GM18951 (cell line): ENCODE results near the gene TMEM154.

Source experiments
- POLR2A ChIP-seq: IDR thresholded peaks from 4 replicates; pipeline ENCODE4 v1.6.1; 2011; ENCODE audit warnings: mild to moderate bottlenecking; ENCODE audit not compliant: insufficient read length, insufficient read depth; ENCODE audit errors: extremely low read depth
- in situ Hi-C: fragments of 300-500 bp; cut with MboI; formaldehyde crosslinking; loops from one replicate; pipeline ENCODE4 v1.12.0; 2022; ENCODE audit warnings: low sequenced_read_pairs, mixed read lengths, inconsistent platforms; ENCODE audit not compliant: unreplicated experiment

Gene TMEM154

DNA sequence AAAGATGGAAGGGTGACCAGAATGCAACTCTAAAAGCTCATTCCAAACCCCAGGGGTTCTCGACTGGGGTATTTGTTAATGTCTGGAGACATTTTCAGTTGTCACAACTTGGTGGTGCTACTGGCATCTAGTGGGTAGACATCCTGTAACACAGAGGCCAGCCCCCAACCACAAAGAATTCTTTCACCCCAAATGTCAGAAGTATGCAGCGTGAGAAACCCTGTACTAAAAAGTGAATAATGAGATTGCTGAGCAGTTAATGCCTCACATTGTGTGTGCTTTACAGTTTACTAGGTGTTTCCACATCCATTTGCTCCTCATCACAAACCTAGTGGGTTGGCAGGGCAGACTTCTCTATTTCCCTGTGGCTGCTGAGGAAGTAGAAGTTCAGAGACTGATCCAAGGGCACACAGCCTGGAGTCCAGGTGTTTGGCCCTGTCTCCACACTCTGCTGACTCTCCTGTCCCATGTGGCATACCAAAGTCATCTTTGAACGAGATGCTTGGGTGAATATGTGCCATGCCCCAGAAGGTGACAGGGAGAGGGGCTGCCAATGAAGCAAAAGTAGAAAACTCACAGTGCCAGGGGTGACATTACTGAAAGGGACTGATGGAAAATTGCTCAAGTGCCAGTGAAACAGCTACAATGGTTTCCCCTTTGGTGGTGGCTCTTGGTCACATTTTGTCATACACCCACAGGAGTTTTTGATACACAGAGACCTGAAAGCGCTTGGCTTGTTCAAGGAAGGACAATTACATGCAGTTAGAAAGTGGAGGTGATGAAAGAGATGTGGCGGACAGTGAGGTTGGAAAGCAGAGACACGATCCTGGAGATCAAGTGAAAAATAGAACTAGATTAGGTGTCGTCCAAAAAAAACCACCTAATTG, 10.1 kb upstream of the TMEM154 start:
- in situ Hi-C loops, result no loop called here

DNA sequence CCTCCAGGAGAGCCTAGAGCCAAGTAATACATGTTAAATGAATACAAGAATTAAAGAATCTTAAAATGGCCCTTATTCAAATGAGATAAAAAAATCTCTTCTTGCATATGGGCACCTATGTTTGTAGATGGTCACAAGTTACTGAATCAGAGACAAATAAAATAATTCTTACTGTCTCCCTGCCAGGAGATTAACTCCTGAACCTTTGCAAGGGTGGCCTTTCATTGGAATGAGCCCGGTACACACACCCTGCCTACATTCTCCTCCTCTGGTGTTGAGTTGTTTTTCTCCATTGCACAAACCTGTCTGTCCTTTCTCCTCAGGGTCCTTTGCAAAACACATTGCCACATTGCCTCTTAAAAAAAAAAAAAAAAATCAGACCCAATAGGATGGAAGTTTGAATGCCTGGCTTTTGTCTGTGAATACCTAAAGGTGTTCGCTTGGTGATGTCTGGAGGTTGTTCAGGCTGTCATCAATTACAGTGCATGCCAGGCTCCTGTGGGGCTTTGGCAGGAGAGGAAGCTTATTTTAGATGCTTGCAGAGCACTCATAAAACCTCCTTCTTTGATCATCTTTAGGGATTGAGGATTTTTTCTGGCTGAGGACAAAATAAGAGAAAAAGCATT, 8.3 kb upstream of the TMEM154 start:
- TF ChIP-seq POLR2A, result no peak
- in situ Hi-C loops, result no loop called here

More for the DNA sequence above, 10.1 kb upstream of the TMEM154 start:
- no peak for TF ChIP-seq POLR2A

DNA sequence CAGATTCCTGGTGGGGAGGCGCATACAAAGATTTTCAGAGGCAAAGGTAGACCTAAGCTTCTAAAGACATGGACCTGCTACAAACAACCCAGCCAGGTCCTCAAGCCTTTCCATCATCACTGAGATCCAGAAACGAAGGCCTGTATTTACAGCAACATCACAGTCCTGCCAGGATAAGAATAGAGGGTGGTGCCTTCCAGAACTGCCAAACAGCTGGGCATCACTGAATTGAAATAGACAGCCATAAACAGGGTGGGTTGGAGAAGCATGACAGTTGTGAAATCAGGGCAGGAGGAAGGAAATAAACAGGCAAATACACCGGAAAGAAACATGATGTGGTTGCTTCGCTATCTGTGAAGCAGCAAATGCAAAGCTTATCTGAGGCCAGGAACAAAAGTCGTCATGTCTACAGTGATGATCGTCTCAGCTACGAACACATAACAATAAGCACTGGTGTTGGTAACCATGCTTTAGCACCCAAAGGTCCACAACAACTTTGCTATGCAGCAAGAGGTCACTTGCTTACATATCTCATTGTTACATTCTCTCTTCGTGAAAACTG, 6.7 kb upstream of the TMEM154 start:
- TF ChIP-seq POLR2A, result no peak
- in situ Hi-C loops, result no loop called here

DNA sequence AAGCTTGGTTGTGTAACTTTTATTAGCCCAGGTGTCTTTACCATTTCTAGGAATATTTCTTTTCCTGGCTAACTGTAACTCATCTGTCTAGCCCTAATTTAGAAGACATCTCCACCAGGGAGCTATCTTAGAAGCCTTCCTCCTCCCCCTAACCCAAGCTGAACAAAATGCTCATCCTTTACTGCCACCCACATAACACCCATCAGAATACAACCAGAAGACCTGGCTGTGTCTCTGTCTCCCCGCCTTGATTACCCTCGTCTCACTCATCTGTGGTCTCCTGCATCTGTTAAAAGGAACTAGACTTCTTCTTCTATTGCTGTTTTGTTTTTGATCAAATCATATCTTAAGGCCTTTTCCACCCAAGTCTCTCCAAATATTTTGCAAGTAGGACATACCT, 4.8 kb upstream of the TMEM154 start:
- TF ChIP-seq POLR2A, result no peak
- in situ Hi-C loops, result no loop called here

DNA sequence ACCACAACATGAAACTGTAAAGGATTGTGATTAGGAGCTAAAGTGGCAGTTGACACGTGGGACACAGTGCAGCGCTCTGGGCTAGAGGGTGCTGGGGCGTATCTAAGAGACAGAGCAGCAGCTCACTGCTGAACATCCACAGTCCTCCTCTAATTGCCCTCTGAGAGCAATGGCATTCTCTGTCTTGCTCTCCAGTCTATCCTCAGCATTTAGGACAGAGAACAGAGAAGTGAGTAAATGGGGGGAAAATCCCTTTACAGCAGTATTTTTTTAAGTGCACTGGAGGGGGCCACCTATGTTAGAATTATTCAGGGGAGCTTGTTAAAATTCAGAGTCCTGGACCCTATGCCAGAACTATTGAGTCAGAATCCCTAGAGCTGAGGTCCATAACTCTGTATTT, 4.2 kb upstream of the TMEM154 start:
- TF ChIP-seq POLR2A, result no peak
- in situ Hi-C loops, result no loop called here

DNA sequence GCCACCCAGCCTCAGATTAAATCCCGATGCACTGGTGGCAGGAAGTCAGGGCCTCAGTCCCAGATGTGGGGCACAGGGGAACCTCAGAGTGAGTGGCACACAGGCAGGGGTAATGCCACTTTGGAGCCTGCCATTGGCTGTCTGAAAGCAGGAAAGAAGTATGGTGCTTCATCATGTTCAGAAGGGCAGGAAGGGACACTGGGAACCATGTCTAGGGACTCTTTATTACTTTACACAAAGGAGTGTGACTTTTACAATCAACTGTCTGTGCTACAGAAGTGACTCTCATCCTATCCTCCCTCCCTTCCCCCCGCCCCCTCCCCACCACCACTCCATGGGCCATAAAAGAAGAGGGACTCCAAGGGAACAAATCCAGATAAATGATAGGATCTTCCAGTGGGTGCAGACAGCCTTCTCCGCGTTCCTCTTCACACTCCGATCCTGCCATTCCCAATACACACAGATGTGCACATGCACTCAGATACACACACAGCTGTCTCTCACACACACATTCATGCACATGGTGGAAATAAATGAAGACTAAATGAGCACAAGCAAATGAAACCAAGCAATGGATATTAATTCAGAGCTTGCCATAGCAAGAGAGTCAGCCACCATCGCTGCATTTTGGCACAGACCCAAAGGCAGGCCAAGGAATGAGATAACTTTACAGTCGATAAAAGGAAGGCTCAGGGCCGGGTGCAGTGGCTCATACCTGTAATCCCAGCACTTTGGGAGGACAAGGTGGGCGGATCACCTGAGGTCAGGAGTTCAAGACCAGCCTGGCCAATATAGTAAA, 2.5 kb upstream of the TMEM154 start:
- in situ Hi-C loops, result no loop called here
- TF ChIP-seq POLR2A, result no peak

DNA sequence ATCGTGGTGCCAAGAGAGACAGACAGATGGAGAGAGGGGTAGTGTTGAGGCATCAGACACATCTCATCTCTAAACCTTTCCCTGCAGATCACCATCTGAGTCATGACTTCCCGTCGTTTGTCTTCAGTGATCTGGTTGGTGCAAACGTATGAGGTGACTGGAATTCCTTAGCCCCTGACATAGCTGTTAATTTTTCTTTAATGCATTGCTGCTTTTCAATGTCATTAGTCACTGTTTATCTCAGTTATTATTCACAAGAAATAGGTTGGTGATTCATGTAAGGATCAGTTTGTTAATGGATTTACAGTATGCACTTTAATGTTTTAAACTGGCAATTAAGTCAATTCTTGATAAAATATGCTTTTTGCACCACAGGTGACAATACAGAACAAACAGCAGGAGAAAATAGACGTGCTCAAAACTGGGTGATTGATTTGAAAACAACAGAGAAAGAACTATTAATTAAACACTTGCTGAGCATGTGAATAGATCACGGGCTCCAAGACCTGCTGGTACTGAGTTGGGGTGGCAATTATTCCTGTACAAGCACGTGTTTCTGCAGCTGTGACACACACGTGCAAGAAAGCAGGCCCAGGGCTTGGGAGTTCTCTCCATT, 1.3 kb upstream of the TMEM154 start:
- in situ Hi-C loops, result no loop called here
- TF ChIP-seq POLR2A, result no peak

DNA sequence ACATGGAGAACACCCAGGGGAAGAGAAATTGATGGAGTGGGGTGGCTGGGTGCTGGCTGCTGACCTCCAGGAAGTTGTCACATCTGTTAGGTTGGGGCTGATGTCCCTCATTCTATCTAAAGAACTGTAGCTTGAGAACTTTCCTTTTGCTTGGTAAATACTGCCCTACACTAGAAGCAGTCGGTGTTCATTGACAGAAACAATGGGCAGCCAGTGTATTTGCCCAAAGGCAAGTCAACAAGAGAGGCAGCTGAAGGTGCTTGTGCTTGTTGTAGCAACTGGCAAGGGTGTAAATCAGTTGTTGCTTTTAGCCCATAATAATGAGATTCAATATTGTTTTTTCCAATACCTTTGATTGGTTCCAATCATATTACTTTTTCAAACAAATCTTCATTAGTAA, 956 bp downstream of the TMEM154 start:
- TF ChIP-seq POLR2A, result no peak
- in situ Hi-C loops, result no loop called here

DNA sequence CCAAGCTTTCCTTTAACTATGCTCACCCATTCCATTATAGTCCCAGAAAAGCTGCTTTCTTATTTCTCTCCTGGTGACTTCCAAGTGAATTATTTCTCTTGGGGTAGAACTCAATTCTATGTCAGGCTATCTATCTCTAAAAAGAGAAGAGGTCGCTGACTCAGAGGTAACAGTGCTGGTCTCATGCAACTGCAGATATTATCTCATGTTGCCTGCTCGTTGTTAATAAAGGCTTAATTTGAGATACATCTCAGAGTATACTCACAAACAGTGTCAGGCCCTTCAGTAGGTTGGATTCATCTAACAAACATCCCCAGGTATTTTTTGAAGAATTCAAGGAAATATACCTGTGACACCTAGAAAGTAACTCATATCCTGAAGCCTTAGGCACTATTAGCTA, 2.7 kb downstream of the TMEM154 start:
- in situ Hi-C loops, result no loop called here

DNA sequence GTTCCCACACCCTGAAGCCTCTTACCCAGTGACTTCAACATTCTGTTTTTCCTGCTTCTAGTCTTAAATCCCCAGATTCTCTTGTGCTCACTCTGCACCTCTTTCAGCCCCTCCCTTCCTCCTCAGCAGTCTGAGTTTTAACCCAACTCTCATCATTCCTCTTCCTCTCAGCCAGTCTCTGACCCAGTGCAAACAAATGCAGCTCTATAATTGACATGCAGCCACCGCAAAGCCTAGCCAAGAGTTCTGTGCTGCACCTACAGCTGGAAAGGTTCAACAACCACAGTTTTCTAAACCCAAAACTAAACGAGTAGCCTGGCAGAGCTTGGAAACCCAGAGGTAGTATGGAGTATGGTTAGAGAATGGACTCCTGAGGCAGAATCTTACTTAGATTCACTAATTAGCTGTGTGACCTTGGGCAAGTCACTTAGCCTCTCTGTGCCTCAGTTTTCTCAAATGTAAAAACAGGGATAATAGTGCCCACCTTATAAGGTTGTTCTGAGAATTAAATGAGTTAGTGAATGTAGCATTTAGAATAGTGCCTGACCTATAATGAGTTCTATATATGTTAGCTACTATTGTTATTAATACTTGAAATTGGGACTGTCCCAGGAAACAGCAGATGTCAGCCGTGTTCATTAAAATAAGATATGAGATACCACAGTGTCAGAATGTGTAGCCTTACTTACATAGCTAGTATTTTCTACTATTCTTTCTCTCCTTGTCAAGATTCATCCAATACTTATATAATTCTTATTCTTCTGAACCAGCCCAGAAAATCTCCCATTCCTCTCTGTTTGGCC, 3.5 kb downstream of the TMEM154 start:
- in situ Hi-C loops, result no loop called here
- TF ChIP-seq POLR2A, result no peak

More for the DNA sequence above, 2.7 kb downstream of the TMEM154 start:
- TF ChIP-seq POLR2A, result no peak

DNA sequence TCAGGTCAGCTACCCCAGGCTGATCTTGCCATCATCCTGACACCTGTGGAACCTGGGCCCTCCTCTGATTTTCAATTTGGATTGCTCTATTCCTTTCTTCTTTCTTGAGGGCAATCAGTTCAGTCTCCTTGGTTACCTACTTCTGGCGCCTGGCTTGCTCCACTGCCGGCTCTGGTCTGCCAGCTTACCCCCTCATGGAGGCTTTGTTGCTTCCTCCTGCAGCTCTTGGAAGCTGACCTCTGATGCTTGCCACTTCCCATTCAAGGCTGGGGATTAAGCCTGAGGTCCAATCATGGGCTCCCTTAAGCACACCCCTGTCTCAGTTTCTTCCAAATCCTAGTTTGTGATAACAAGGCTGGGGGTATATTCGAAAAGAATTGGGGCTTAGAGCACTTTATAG, 5.4 kb downstream of the TMEM154 start:
- no peak for TF ChIP-seq POLR2A
- in situ Hi-C loops, result no loop called here

DNA sequence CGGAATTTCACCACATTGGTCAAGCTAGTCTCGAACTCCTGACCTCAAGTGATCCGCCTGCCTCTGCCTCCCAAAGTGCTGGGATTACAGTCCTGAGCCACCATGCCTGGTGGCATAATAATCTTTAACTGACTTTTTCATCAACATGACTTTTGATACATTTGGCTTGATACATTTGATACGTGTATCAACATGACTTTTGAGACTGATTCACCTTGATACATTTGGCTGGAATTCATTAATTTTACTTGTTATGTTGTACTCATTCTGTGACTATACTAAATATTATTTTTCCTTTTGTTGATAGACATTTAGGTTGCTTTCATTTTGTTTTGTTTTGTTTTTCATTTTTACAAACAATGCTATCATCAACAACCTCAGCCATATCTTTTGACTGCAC, 6.3 kb downstream of the TMEM154 start:
- in situ Hi-C loops, result no loop called here
- no peak for TF ChIP-seq POLR2A
